Amniotic stem cell (primary cell): ENCODE results near the gene EPB41L2.
"Not testable (repeated sequence)": the region's sequence is repeated elsewhere in the genome, so short reads cannot be mapped to it uniquely, and the experiment has no call there.

ENCODE experiments used
- DNase-seq: peaks from one replicate; lab custom pipeline; 2025; lab: John Stamatoyannopoulos, UW

Gene EPB41L2

DNA sequence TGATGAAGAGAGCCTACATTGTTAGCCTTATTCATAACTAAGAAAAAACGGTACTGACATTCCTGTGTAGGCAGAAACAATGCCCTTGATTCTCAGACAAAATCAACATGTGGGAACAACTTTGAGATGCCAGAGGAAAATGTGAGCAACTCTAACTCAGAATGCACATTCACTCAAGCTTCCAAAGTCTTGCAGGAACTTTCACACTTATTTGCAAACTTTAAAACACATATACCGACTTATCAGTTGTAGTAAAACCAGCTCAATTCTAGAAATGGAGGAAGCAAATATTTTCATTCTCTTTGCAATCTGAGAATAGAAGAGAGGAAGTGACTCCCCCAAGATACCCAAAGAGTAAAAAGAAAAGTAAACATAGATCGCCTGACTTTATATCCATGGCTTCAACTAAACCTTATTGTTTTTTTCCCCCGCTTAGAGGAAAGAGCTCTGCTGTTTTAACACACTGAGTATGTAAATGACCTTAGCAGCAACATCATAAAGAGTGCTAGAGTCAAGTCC lies 117.6 kb downstream of the EPB41L2 start:
- DNase-seq: no peak

DNA sequence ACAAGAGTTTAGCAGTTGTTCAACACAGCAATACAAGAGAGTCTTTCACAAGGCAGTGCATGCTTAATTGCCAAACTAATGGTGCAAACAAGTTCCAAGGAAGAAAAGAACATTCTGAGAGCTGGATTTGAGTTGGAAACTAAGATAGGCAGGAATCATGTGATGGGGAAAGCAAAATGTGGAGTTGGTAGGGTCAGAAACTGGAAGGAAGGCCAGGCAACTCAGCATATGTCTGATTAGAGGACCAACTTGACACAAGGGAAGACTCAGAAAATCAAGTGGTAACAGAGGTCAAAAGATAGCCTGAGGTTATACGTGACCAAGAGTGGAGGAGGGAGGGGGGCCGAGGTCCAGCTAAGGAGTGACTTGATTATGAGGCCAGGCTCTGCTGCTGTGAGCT lies 118.6 kb downstream of the EPB41L2 start:
- DNase-seq: no peak

DNA sequence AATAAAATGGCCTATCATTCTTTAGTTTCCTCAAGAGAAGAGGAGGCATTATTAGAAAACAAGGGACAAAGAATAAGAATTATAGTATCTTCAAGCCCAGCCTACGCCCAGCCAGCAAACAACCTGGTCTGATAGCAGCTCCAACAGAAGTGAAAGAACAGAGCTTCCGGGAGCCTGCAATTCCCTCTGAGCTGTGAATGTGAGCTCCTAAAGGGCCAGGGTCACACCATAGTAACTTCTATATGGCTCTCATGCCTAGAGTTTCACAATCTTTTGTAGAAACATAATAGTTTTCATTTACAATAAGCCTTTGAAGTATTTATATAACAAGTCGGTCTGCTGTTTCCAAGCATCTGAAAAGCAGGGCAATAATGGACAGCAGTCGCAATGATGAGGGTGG lies 119.3 kb downstream of the EPB41L2 start:
- no peak for DNase-seq

DNA sequence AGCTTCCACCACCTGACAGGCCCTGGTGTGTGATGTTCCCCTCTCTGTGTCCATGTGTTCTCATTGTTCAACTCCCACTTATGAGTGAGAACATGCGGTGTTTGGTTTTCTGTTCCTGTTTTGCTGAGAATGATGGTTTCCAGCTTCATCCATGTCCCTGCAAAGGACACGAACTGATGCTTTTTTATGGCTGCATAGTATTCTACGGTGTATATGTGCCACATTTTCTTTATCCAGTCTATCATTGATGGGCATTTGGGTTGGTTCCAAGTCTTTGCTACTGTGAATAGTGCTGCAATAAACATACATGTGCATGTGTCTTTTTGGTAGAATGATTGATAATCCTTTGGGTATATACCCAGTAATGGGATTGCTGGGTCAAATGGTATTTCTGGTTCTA lies 120.3 kb downstream of the EPB41L2 start:
- DNase-seq: not testable (repeated sequence)

DNA sequence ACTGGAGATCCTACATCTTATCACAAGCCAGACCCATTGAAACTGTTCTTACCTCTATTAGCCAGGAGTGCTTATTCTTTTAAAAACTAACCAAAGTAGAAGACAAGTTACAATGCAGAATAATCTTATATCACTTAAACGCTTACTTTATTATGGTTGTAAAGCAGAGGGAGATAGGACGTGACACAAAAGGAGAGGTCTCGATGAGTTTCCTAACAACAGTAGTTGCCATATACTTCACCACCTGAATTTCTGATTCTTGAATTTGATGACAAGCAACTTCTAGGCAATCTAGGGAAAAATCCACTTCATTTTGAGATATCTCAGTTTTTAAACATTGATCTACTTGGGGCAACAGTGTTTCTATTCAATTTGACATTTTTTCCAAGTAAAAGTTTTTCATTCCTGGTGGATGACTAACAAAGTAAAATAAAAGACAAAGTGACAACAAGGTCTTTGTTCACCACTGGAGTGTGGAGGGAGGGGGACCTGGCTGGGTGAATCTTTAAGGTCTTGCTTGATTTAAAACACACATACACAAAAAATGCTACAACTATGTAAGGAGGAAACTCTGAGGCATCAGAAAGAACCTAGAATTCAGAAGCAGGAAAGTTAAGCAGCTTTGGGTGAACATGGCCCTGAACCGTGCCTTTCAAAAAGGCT lies 125.0 kb downstream of the EPB41L2 start:
- no peak for DNase-seq

DNA sequence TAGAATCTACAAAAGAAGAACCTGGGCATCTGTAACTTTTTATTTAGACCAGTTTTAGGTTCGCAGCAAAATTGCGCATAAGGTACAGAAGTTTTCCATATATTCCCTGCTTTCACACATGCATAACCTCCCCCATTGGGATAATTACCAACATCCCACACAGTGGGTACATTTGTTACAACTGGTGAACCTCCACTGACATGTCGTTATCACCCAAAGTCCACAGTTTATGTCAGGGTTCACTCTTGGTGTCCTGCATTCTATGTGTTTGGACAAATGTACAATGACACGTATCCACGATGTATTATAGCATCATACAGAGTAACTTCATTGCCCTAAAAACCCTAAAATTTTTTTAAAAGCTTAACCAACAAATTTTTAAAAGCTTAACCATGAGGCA lies 126.1 kb downstream of the EPB41L2 start:
- no peak for DNase-seq

DNA sequence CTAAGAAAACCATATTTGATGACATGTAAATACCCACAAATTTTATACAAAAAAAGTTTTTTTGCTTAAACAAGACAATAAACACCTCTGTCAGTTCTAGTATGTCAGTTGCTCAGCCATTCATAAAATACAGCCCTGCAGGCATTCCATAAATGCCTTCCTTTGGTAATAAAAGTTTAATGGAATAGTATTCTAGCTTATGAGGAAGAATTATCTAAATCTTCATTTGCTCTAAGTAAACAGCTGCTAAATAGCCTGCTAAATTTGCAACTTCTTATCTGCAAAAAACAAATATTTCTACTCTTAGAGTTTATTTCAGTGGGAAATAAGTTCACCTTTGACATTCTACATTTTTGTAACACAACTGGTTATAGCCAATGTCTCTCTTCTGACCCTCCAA lies 127.1 kb downstream of the EPB41L2 start:
- no peak for DNase-seq

DNA sequence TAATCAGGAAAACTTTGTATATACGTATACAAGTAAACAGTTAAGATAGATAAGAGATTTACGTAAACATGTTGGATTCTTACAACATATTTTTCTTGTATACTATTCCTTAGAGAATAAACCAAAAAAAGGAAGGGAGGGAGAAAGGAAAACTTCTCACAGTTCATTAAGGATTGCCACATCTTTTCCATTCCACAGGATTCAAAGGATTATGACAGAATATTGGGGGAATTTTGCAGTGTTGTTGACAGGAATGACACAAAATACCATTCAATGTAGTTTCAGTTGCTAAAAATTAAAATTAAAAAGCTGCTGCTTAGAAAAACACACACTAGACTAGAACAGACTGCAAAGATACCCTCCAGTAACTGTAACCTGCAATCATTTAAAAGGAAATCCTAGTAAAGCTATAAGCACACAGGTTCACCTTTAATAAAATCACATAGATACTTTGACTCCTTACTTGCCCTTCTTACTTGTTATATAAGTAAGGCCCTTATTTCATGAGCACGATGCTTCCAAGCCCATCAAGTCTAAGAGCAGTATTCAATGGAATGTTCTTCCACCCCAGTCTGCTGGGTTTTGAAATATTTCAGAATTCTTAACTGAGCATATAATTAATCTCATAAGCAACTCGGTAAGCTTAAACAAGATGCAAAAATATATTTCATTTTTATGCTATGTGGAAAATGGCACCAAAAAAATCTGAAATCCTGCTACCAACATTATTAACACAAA lies 128.0 kb downstream of the EPB41L2 start:
- DNase-seq: no peak

DNA sequence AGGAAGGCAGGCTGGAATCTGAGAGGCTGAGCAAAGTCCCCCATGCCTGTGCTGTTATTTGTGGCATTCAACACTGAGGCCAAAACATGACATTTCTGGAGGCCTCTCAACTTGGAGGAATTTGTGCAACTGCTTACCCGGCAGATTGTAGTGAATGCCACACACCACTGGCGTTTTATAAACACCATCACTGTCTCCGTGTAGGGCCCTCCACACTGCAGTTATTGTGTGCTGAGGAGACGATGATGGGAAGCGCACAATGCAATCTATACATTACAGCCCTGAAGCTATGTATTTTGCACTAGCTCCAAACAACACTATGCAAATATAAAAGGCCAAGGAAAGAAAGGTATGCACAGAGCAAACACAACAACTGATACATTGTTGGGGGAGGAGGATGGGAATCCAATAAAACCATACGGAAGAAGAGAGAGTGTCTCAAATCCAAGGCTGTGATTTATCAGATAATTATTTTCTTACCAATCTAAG lies 129.3 kb downstream of the EPB41L2 start:
- no peak for DNase-seq

DNA sequence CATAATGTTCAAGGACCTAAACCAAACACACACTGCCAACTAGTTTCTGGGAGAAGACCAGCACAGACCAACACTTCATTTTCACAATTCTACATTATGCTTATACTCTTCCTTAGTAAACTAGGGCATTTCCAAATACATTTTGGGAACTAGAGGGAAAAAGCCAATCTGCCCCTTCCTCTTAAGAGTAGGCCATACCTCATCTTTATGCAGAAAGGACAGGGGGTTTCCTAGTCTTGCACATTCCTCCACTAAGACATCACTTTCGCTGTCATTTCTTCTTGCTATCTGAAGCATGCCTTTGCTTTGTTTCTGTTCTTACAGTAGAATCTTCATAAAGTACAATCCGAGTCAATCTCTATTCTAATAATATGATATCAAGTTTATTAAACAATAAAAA lies 130.1 kb downstream of the EPB41L2 start:
- DNase-seq: no peak

DNA sequence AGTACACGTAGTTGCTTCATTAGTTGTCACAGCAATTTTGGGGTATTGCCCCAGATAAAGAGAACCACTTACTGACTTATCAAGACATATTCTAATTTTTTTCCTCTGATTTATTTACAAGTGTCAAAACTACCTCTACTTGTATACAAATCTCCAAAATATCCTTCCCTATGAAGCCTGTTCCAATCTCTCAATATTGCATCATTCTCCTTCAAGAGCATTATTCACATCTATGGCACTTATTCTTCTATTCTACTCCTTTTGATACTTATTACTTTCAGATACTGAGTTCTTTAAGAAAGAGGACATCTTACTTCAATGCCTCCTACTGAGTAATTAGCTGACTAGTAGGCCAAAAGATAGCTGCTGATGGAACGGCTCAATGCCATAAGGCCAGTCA lies 130.6 kb downstream of the EPB41L2 start:
- DNase-seq: no peak

DNA sequence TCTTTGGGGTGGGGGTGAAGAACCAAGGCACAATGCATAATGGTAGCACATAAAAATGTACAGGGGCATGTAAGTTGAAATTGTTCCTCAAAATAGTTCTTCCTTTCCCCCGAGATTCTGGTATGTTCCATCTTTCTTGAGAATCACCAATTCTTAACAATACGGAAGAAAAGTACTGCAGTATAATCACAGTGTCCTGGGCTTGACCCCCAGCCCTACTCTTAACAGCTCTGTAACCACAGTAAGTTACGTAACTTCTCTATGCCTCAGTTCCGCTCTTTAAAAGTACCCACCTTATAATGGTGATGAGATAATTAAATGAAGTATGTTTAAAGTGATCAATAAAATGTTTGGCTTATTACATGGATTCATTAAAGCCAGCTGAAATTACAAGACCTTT lies 131.4 kb downstream of the EPB41L2 start:
- DNase-seq: no peak

DNA sequence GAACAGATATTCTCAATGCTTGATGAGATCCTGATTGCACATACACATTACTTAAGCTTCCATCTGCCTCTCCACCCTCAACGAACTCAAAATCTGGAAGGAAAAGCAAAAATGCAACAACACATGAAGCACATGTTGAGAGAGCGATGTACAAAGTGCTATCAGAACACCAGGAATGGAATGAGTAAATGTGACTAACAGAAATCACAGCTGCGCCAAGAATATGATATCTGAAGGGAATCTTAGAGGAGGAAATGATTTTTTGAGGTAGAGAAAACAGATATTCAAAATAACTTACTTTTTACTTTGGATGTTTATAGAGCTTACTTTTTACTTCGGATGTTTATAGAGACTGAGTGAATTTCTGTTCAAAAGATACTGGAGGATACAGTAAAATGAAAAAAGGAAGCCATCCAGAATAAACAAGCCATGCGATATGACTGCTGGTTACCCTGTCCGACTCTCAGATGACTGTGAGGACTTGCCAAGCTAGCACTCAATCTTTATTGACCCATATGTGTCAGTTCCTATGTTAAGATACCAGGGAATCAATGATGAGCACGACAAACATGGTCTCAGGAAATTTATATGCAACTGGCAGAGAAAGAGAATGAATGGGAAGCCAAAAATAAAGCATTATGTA lies 133.9 kb downstream of the EPB41L2 start:
- no peak for DNase-seq

DNA sequence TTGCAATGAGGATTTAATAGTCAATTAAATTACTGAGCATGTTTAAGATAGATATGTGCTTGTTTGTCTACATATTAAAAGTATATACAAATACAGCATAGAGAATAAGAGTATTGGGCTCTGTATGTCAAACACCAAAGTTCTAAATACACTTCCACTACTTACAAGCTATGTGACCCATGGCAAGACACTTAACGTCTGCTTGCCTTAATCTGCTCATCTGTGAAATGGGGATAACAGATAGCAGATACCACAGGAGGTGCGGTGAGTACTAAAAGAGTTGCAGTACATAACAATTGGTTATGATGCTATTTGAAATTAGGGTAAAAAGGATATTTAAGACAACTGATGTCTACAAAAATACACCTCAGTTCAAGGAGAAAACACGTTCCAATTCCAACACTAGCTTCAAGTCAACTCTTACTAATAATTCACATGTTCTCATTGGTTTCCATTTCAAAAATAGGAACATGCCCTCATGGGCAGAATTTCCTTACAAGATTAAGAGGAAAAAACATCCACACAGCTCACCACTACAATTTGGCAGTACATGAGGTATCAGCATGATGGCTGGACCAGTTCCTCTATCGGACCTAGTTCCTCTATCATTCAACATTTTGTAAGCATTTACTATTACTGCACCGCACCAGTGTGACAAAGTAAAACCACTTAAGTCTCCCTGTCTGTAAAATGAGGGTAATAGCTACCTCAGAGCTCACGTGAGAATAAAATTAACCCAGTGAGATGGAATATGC lies 134.7 kb downstream of the EPB41L2 start:
- no peak for DNase-seq

DNA sequence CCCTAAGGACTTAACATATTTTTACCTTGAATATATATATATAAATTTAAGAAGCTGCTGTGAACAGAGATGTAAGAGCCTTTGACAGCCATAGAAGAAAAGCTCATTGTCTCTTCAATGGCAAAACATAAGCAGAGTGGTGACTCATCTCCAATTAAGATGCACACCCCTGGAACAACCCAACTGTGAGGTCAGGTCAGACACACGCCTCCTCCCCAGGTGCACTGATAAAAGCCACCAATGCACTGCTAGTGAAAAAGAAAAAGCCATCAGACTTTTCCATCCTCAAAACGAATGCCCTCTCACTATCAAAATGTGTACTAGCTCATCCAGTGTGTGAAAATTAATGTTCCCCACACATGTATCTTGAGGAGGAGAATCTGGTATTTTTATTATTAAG lies 135.7 kb downstream of the EPB41L2 start:
- no peak for DNase-seq

DNA sequence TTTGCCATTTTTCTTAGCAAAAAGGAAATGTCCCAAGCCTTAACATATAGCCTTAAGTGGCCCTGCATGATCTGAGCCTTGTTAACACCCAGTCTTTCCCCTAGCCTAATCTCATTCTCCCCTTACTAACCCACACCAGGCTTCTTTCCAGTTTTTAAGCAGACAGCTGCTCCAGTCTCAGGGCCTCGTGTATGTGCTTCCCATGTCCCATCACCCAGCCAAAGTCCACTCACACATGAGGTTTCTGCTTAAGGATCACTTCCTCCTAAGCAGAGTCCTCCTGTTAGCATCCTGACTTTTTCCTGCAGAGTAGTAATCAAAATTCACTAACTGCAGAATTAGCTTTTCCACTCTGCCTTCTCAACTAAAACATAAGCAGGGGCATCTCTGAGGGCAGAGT lies 139.7 kb downstream of the EPB41L2 start:
- no peak for DNase-seq

DNA sequence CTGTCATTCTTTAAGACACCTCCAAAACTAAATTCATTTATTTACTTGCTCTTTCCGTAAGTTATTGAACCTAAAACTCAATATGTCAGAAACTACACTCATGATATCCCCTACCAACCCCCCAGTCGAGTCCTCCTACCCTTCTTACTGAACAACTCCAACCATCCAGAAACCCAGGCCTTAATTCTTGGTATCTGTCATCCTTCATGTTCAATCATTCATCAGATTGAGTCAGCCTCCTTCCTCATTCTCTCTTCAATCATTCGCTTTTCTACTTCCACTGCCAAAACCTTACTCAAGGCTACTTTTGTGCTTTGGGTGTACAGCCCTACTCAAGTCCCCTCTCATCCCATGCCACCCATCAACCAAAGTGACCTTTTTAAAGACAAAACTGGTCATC lies 140.1 kb downstream of the EPB41L2 start:
- DNase-seq: no peak

DNA sequence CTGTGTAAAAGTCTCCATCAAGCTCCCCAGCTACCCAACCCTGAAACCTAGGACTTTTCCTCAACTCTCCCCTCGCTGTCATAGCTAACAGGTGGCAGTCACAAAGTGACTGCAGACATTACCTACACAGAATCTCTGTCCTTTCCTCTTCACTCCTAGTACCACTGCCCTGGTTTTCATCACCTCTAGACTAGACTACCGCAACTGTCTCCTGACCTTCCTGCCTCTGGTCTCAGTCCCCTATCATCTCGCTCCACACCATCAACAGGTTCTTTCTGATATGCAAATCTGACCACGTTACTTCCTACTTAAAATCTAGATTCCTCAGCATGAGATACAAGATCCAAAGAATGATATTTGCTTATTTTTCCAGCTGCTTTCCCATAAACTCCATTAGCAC lies 142.1 kb downstream of the EPB41L2 start:
- no peak for DNase-seq

DNA sequence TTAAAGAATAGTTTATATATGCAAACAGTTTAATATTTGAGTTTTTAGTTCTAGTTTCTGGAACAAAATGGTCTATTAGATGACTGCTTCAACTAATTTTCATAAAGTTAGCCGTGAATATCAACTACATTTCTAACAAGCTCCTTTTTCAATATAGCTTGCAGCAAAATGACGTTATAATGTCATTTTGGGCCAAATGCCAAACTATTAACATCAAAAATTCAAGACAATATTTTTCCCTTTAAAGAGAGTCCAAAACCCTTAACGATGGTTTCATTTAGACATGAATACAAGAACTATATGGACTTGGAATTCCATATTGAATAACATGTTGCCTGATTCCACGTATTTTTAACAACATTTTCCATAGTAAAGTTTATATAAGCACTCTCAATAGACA lies 144.9 kb downstream of the EPB41L2 start:
- DNase-seq: no peak

DNA sequence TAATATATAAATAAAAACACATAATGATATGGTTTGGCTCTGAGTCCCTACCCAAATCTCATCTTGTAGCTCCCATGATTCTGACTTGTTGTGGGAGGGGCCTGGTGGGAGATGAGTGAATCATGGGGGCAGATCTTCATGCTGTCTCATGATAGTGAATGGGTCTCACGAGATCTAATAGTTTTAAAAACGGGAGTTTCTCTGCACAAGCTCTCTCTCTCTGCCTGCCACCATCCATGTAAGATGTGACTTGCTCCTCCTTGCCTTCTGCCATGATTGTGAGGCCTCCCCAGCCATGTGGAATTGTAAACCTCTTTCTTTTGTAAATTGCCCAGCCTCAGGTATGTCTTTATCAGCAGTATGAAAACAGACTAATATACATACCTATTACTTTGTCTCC lies 147.4 kb downstream of the EPB41L2 start:
- not testable (repeated sequence) for DNase-seq

DNA sequence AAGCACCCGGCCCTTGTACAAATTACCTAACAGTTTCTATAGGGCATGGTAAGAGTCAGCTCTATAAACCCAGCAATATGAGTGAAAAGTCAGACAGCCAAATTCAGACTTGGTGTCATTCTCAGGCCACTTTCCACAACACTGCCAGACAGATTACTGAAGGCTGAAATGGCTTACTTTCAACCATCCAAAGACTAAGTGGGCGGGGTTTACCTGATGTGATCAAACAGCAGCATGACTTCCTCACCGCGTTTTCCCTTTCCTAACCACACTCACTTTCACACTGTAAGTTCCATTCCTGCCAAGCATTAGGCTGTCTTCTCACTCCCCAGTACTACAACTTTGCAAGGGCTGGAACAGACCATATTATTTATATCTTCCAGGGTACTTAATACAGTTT lies 149.9 kb downstream of the EPB41L2 start:
- DNase-seq: no peak

DNA sequence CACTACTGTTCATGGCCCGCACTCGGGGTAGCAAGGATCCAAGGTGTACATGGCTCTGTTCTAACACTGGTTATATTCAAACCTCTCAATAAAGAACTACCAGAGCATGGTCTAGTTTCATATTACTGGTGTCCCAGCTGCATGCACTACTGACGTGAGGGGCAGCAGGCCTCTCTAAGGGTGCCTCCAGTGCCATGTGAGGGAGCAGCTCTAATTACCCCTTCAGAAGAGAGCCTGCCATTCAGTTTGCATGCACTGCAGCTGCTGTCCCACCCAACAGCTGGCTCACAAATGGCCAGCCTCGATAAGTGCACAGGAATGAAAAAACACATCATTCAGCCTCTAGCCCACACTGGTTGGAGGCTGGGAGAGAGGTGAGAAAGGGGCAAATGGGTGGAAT lies 150.6 kb downstream of the EPB41L2 start:
- no peak for DNase-seq
